ENCODE measurements around the gene CERCAM.

DNA sequence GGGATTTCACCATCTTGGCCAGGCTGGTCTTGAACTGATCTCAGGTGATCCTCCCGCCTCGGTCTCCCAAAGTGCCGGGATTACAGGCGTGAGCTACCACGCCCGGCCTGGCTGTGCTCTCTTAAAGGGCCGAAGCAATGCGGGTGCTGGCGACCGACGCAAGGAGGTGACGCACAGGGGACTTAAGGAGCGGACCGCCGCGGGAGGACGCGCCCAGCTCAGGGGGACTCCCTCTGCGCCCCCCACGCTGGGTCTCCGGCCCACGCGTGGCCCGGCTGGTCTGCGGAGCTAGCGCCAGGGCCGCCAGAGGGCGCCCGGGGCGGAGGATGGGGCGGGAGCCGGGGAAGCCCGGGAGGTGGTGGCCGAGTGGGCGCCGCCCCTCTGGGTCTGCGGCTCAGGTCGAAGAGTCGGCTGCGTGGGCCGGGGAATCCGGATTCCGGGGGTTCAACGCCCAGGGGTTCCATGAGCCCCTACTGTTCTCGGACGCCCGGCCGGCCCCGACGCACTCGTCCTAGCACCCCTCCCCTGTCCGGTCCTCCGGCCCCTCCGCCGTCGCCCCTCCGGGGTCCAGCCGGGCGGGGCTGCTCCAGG lies 502 bp upstream of the CERCAM start:
- TF ChIP-seq CEBPB (IDR thresholded peaks at IDR 0.05; ENCODE audit: borderline replicate concordance, low read depth, low read length) (no peak), YY1 (IDR thresholded peaks at IDR 0.05; ENCODE audit: insufficient read depth, insufficient replicate concordance, low read depth, low read length) (peak; percentile 51), ZNF7 (CRISPR knock-in tag; IDR thresholded peaks at IDR 0.05) (no peak)

Data from HepG2 (cell line).